Panc1 (cell line): ENCODE data around the gene C19orf44.

ENCODE experiments used
- CTCF ChIP-seq: fragments of 450-650 bp; IDR thresholded peaks from 2 replicates; pipeline ENCODE4 v1.5.1; 2017; ENCODE audit warnings: mild to moderate bottlenecking
- POLR2AphosphoS5 ChIP-seq: IDR thresholded peaks from 2 replicates; pipeline ENCODE4 v1.6.1; 2012; ENCODE audit warnings: mild to moderate bottlenecking, low read depth, low read length, moderate library complexity

GRCh38 chr19:16520074-16520973 is 24.1 kb downstream of the C19orf44 start:
- no peak for TF ChIP-seq POLR2AphosphoS5
- no peak for TF ChIP-seq CTCF
